Testis (tissue), 3 donors: ENCODE data around the gene ZNF185. TPM values are rescaled to one million over a fixed set of nuclear protein-coding genes. Genes with fewer than 3 reads are reported as not detected.

Source experiments
- DNase-seq: peaks from one replicate; pipeline ENCODE4 v3.0.0-alpha.2; 2019
- H3K27ac ChIP-seq, 2 donors: fragments of 200-600 bp; sonication (generic); one replicate each; pipeline ENCODE4 v1.5.1; 2019
- H3K27me3 ChIP-seq: fragments of 200-600 bp; sonication (generic); one replicate; pipeline ENCODE4 v1.5.1; 2019
- H3K36me3 ChIP-seq: fragments of 200-600 bp; sonication (generic); one replicate; pipeline ENCODE4 v1.5.1; 2017; ENCODE audit warnings: low read depth; ENCODE audit errors: missing control alignments
- H3K4me1 ChIP-seq: fragments of 200-600 bp; sonication (generic); one replicate; pipeline ENCODE4 v1.5.1; 2019
- H3K4me3 ChIP-seq, 2 donors: fragments of 200-600 bp; sonication (generic); one replicate each; pipeline ENCODE4 v1.5.1; 2017 to 2019
- H3K9me3 ChIP-seq: fragments of 200-600 bp; sonication (generic); one replicate; pipeline ENCODE4 v1.5.1; 2017
- POLR2A ChIP-seq: fragments of 450-650 bp; IDR thresholded peaks from one replicate; pipeline ENCODE4 v1.6.1; 2017; ENCODE audit warnings: antibody characterized with exemption, mild to moderate bottlenecking, moderate library complexity
- WGBS, 2 donors: methylation state at CpG; one replicate each; pipeline ENCODE4 v1.1.5; 2018; 5-methylcytosine and 5-hydroxymethylcytosine counted together
- intact Hi-C: fragments of 100-400 bp; cut with DNase I; formaldehyde crosslinking; loops from one replicate; pipeline ENCODE4 v1.15.1; 2023; ENCODE audit warnings: low total_unique reads
- polyA plus RNA-seq: library from polyadenylated mRNA; stranded (reverse); fragments of 350-450 nt; fragmentation: Illumina TruSeq; extraction: RNeasy Lipid Tissue Mini Kit (QIAGEN cat#74804); gene quantifications from one replicate; pipeline ENCODE4 v1.2.3, GENCODE V29; 2014; ENCODE audit warnings: low read depth, low replicate concordance; ENCODE audit not compliant: insufficient read depth
- total RNA-seq, 2 donors: library from RNA; depleted of rRNA; stranded (reverse); fragments of >200 nt; gene quantifications; one replicate each; pipeline ENCODE4 v1.2.3, GENCODE V29; 2016
- TF ChIP-seq, protein P1 (sequence below), 3 experiments: fragments of 450-650 bp in 2 of 3; fragments of 200-600 bp in 1 of 3; sonication (generic) in 1 of 3; IDR thresholded peaks; one replicate each; pipeline ENCODE4 v1.5.1; 2016 to 2019; ENCODE audit warnings: antibody characterized with exemption in 3 of 3, mild to moderate bottlenecking in 2 of 3, moderate library complexity in 1 of 3

Gene ZNF185
- total and polyA plus RNA-seq, 3 donors from 2014 or later = 5.9 to 11.1 (median 6.9) TPM

DNA sequence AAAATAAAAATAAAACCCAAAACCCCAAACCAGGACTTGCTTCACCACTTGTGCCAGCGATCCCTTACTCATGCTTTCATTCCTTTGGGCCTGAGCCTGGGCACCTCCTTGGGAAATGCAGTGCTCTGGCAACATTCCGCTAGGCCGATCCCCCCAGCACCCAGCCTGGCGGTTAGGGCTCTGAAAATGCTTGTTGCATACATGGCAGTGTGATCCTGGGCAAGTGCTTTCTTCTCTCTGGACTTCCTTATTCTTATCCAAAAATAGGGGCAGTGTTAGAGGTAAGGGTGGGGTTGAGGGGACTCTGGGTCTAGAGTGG is 4.6 kb downstream of the ZNF185 start:
- Histone ChIP-seq H3K4me1 (no peaks in the 10 kb centered on the region), H3K36me3 (no peaks in the 10 kb centered on the region), H3K27me3 (no peaks in the 10 kb centered on the region), H3K9me3 (no peaks in the 10 kb centered on the region), H3K4me3 (no peak overlapping the region), H3K27ac (no peak overlapping the region)
- WGBS, 2 donors = 93 to 95% methylated on average over 4 of the region's 4 CpGs
- DNase-seq = no peak
- TF ChIP-seq POLR2A = no peak
- TF ChIP-seq, protein P1, sequence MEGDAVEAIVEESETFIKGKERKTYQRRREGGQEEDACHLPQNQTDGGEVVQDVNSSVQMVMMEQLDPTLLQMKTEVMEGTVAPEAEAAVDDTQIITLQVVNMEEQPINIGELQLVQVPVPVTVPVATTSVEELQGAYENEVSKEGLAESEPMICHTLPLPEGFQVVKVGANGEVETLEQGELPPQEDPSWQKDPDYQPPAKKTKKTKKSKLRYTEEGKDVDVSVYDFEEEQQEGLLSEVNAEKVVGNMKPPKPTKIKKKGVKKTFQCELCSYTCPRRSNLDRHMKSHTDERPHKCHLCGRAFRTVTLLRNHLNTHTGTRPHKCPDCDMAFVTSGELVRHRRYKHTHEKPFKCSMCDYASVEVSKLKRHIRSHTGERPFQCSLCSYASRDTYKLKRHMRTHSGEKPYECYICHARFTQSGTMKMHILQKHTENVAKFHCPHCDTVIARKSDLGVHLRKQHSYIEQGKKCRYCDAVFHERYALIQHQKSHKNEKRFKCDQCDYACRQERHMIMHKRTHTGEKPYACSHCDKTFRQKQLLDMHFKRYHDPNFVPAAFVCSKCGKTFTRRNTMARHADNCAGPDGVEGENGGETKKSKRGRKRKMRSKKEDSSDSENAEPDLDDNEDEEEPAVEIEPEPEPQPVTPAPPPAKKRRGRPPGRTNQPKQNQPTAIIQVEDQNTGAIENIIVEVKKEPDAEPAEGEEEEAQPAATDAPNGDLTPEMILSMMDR (IDR thresholded peaks at IDR 0.05) = no peak
- intact Hi-C loops = no loop called here

DNA sequence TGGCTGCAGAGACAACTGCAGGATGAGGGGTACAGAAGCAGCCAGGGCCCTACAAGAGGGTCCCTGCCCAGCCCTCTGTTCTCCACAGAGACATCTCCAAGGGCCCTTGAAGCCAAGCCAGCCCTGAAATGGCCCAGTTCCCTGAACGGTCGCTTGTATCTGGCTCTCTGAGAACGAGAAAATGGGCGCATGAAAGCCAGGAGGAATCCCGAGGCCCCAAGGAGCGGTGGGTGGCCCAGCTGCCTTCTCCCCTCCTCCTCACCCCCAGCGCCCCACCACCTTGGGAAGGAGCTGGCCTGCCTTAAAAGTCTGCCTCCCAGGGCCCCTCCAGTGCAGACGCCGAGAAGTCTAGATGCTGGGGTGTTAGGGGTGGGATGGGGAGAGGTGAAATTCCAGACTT is 5.7 kb downstream of the ZNF185 start:
- WGBS, 2 donors = 56 to 78% methylated on average over 3 to 9 of the region's 9 CpGs
- no peak for TF ChIP-seq POLR2A
- TF ChIP-seq, protein P1 (IDR thresholded peaks at IDR 0.05) = no peak
- intact Hi-C loops = no loop called here
- Histone ChIP-seq H3K27ac (no peak overlapping the region), H3K27me3 (no peaks in the 10 kb centered on the region), H3K4me1 (no peaks in the 10 kb centered on the region), H3K4me3 (no peak overlapping the region), H3K36me3 (no peaks in the 10 kb centered on the region), H3K9me3 (no peaks in the 10 kb centered on the region)
- DNase-seq = no peak

DNA sequence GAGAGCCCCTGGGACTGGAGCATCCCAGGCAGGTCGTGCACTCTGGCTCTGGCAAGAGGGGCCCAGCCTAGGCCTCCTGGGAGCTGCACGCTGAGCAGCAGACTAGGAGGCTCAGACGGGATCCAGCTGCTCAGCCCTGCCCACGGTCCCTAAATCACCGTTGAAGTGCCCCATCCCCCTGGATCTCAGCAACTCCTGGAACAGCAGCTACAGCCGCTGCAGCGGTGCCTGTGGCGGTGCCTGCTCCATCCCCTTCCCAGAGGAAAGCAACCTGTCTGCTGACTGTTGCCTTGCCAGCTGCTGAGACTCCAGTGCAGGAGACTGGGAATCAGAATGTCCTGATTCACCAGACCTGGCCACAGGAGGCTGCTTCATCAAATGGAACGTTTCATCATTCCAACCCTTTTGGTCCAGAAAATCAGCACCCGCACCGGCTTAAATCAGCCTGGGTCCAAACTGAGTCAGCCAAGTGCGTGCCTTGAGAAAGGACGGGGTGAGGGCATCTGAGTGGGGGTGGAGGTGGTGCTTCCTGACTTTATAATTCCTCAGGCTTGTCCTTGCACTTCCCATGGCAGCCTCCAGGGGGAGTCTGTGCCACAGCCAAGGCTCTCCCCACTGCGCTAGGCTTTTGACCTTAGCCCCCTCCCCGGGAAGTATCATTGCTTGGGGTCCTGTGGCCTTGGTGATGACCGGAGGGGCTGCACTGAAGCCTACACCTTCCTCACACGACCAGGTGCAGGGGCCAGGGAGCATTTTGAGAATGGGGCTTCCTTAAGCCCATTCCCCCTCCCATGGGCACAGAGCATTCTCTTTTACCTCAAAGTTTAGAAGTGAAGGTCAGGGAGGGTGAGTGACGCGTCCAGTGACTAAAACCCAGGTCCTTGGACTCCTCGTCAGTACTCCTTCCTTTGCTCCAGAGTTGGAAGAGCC is 6.5 kb downstream of the ZNF185 start:
- Histone ChIP-seq H3K4me1 (no peaks in the 10 kb centered on the region), H3K27me3 (no peaks in the 10 kb centered on the region), H3K27ac (no peak overlapping the region), H3K36me3 (no peaks in the 10 kb centered on the region), H3K4me3 (no peak overlapping the region), H3K9me3 (no peaks in the 10 kb centered on the region)
- intact Hi-C loops = no loop called here
- WGBS, 2 donors = 29 to 30% methylated on average over 10 to 13 of the region's 20 CpGs
- TF ChIP-seq, protein P1 (IDR thresholded peaks at IDR 0.05) = peak; percentile 10 to 64 (median 45)
- no peak for TF ChIP-seq POLR2A
- DNase-seq = peak; percentile 63

DNA sequence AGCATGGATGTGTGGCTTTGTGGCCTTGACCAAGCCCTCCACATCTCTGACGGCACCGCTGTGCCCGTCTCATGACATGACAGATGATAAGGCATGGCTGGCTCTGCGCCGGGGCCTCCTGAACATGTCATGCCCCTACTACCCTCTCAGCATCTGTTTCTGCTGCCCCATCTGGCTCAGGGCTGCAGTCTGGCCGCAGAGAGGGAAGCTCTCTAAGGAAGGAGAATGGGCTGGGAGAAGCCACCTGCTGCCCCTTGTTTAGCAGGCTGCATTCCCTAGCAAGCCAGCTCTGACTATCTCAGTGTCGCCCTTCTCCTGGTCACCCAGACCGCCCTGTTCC is 7.2 kb downstream of the ZNF185 start:
- H3K9me3 ChIP-seq = no peaks in the 10 kb centered on the region
- DNase-seq = peak; percentile 16
- H3K36me3 ChIP-seq = no peaks in the 10 kb centered on the region
- H3K27me3 ChIP-seq = no peaks in the 10 kb centered on the region
- no peak overlapping the region for H3K4me3 ChIP-seq
- H3K4me1 ChIP-seq = no peaks in the 10 kb centered on the region
- intact Hi-C loops = no loop called here
- no peak overlapping the region for H3K27ac ChIP-seq
- TF ChIP-seq, protein P1 (IDR thresholded peaks at IDR 0.05) = no peak
- no peak for TF ChIP-seq POLR2A
- 67% methylated on average over 7 of the region's 8 CpGs; no CpG with 5 or more reads in 1 of the 2 donors for WGBS, 2 donors
